Upper lobe of right lung (tissue), 1 donor: Measurements from ENCODE around the gene ENTPD1. TPM values are rescaled to one million over a fixed set of nuclear protein-coding genes. Genes with fewer than 3 reads are reported as not detected.
"Not testable (repeated sequence)": the region's sequence is repeated elsewhere in the genome, so short reads cannot be mapped to it uniquely, and the experiment has no call there.

Experiments used
- ATAC-seq: fragments of 200-7000 bp; cut with Tn5 transposase; one replicate; pipeline ENCODE4 v1.9.1; 2020; ENCODE audit warnings: mild to moderate bottlenecking, moderate library complexity
- DNase-seq: peaks from one replicate; pipeline ENCODE4 v3.0.0-alpha.2; 2020
- H3K27ac ChIP-seq: fragments of 200-600 bp; one replicate; pipeline ENCODE4 v1.8.0; 2022
- H3K27me3 ChIP-seq: fragments of 200-600 bp; one replicate; pipeline ENCODE4 v1.8.0; 2022; ENCODE audit warnings: mild to moderate bottlenecking
- H3K36me3 ChIP-seq: fragments of 200-600 bp; one replicate; pipeline ENCODE4 v1.8.0; 2022
- H3K4me1 ChIP-seq: fragments of 200-600 bp; one replicate; pipeline ENCODE4 v1.8.0; 2022
- H3K4me3 ChIP-seq: fragments of 200-600 bp; one replicate; pipeline ENCODE4 v1.8.0; 2022; ENCODE audit warnings: mild to moderate bottlenecking
- H3K9me3 ChIP-seq: fragments of 200-600 bp; one replicate; pipeline ENCODE4 v1.8.0; 2022
- CTCF ChIP-seq: fragments of 200-600 bp; IDR thresholded peaks from one replicate; pipeline ENCODE4 v1.8.0; 2022; ENCODE audit warnings: antibody characterized with exemption
- intact Hi-C: fragments of 100-400 bp; cut with DNase I; formaldehyde crosslinking; loops from one replicate; pipeline ENCODE4 v1.11.0; 2022
- total RNA-seq: library from RNA; stranded (reverse); fragmentation: NEBNext Ultra II Directional; extraction: Animal tissue kit (Norgen Biotek cat#: 25700); gene quantifications from one replicate; pipeline ENCODE4 v1.2.1, GENCODE V29; 2021
- donor health status: DM: no; HTN: yes; CAD: no; lungs with severe emphysema.

Gene ENTPD1
- total RNA-seq, 1 donor from 2014 or later, result 64.6 TPM

GRCh38 chr10:95909561-95909960, 153.6 kb downstream of the ENTPD1 start:
- Histone ChIP-seq H3K27me3 (no peaks in the 10 kb centered on the region), H3K36me3 (no peaks in the 10 kb centered on the region), H3K9me3 (no peaks in the 10 kb centered on the region), H3K27ac (no peak overlapping the region), H3K4me1 (no peaks in the 10 kb centered on the region), H3K4me3 (no peak overlapping the region)
- TF ChIP-seq CTCF, result no peak
- DNase-seq, result no peak
- intact Hi-C loops, result no loop called here
- ATAC-seq, result no peak

- intact Hi-C loops, ATAC-seq, H3K9me3 ChIP-seq, H3K27ac ChIP-seq, H3K36me3 ChIP-seq, H3K4me3 ChIP-seq, H3K4me1 ChIP-seq, H3K27me3 ChIP-seq, DNase-seq: not testable (repeated sequence)
Observed at GRCh38 chr10:95916039-95916438, 160.1 kb downstream of the ENTPD1 start.

Other genes starting within 250 kb of the ENTPD1 start
- gene SORBS1, start 194.8 kb upstream of the ENTPD1 start, total RNA-seq, result 50.7 TPM
- 32.8 TPM for gene ALDH18A1, start 99.5 kb upstream of the ENTPD1 start, total RNA-seq
- gene TCTN3, start 62.2 kb upstream of the ENTPD1 start, total RNA-seq, result 29.0 TPM
- gene CC2D2B, start 151.8 kb downstream of the ENTPD1 start, total RNA-seq, result 2.8 TPM